ENCODE data around the gene TPO. TPM values are rescaled to one million over a fixed set of nuclear protein-coding genes. Genes with fewer than 3 reads are reported as not detected.
"Not testable (repeated sequence)": the region's sequence is repeated elsewhere in the genome, so short reads cannot be mapped to it uniquely, and the experiment has no call there.

Gene TPO
- total RNA-seq, 1 experiment from 2014 or later = not detected

GRCh38 chr2:1504311-1504750, 91.1 kb downstream of the TPO start:
- in situ Hi-C loops (cut with HindIII; ENCODE audit: low pct_unique_long_range_greater_than_20kb, low sequenced_read_pairs) = no loop called here
- no peak for DNase-seq (ENCODE audit: low read depth, low spot score)

- in situ Hi-C loops (cut with HindIII; ENCODE audit: low pct_unique_long_range_greater_than_20kb, low sequenced_read_pairs) = no loop called here
- DNase-seq (ENCODE audit: low read depth, low spot score) = no peak
Observed at GRCh38 chr2:1505031-1505441, 91.8 kb downstream of the TPO start.

DNA sequence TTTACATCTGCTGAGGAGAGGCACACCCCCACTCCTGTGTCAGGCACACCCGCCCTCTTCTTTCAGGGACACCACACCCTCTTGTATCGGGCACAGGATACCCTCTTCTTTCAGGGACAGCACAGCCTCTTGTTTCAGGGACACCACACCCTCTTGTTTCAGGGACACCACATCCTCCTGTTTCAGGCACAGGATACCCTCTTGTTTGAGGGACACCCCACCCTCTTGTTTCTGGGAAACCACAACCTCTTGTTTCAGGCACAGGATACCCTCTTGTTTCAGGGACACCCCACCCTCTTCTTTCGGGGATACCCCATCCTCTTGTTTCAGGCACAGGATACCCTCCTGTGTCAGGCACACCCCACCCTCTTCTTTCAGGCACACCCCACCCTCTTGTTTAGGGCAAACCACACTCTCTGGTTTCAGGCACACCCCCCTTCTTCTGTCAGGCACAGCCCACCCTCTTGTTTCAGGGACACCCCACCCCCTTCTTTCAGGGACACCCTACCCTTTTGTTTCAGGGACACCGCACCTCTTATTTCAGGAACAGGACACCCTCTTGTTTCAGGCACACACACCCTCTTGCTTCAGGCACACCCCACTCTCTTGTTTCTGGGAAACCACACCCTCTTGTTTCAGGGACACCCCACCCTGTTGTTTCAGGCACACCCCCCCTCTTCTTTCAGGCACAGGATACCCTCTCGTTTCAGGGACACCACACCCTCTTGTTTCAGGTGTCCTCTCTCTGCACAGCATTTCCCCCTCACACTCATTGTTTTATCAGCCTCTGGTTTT, 96.2 kb downstream of the TPO start:
- in situ Hi-C loops (cut with HindIII; ENCODE audit: low pct_unique_long_range_greater_than_20kb, low sequenced_read_pairs) = no loop called here
- DNase-seq (ENCODE audit: low read depth, low spot score) = no peak

GRCh38 chr2:1510176-1510575, 96.9 kb downstream of the TPO start:
- in situ Hi-C loops (cut with HindIII; ENCODE audit: low pct_unique_long_range_greater_than_20kb, low sequenced_read_pairs) = no loop called here
- DNase-seq (ENCODE audit: low read depth, low spot score) = no peak

GRCh38 chr2:1511455-1511854, 98.2 kb downstream of the TPO start:
- in situ Hi-C loops (cut with HindIII; ENCODE audit: low pct_unique_long_range_greater_than_20kb, low sequenced_read_pairs) = no loop called here
- no peak for DNase-seq (ENCODE audit: low read depth, low spot score)

- in situ Hi-C loops (cut with HindIII; ENCODE audit: low pct_unique_long_range_greater_than_20kb, low sequenced_read_pairs) = no loop called here
- no peak for DNase-seq (ENCODE audit: low read depth, low spot score)
Observed at GRCh38 chr2:1512321-1513289, 99.3 kb downstream of the TPO start.

DNA sequence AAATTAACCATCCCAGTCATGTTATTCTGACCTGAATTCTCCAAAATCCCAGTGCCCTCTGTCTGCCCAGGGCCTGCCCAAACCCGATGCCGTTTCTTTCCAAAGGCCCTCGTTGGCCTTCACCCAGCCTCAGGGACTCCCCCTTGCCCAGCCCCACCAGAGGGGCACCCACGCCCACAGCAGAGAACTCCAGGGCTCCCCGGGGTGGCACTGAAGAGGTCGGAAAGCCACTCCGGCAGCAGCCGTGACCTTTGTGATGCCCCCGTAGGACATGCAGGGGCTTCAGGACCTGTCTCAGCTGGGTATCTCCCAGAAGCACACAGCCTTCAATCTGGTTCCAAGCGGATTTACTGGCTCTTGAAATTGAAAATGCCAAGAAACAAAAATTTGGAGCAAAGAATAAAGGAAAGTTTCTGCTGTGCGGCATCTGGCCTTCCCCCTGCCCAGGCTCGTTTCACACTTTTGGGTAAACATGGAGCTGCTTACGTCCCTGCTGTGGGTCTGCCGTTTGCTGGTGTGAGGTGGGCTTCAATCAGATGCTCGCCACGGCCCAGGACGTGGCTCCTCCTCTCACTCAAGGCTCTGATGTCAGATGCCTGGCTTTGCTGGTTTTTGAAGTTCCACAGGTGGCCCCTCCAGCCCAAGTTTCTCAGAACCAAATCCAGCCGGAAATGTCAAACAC, 101.3 kb downstream of the TPO start:
- DNase-seq (ENCODE audit: low read depth, low spot score) = no peak
- in situ Hi-C loops (cut with HindIII; ENCODE audit: low pct_unique_long_range_greater_than_20kb, low sequenced_read_pairs) = no loop called here

DNA sequence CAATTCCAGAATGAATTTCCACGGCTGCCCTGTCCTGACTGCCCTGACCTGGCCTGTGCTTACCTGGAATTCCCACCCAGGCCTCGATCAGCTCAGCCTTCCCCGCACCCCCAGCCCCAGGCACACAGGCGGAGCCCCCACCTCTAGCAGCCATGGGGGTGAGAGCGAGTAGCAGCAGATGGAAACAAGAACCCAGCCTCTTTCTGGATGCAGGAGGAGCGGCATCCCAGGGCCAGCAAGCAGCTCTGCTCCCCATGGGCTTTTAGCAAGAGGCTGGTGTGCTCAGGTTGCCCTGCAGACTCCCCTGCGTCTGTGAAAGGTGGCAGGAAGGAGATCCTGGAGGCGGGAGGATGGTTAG, 101.8 kb downstream of the TPO start:
- in situ Hi-C loops (cut with HindIII; ENCODE audit: low pct_unique_long_range_greater_than_20kb, low sequenced_read_pairs) = no loop called here
- no peak for DNase-seq (ENCODE audit: low read depth, low spot score)

- DNase-seq (ENCODE audit: low read depth, low spot score) = no peak
- in situ Hi-C loops (cut with HindIII; ENCODE audit: low pct_unique_long_range_greater_than_20kb, low sequenced_read_pairs) = no loop called here
Observed at GRCh38 chr2:1515986-1516797, 102.9 kb downstream of the TPO start.

DNA sequence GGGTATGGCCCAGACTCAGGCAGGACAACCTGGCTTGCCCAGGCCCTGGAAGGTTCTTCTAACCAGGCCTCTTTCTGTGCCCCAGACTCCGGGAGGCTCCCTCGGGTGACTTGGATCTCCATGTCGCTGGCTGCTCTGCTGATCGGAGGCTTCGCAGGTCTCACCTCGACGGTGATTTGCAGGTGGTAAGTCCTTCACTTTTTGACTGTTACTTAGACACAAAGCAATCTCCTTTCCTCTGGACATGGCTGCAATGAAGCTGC, 103.5 kb downstream of the TPO start:
- DNase-seq (ENCODE audit: low read depth, low spot score) = no peak
- in situ Hi-C loops (cut with HindIII; ENCODE audit: low pct_unique_long_range_greater_than_20kb, low sequenced_read_pairs) = no loop called here

DNA sequence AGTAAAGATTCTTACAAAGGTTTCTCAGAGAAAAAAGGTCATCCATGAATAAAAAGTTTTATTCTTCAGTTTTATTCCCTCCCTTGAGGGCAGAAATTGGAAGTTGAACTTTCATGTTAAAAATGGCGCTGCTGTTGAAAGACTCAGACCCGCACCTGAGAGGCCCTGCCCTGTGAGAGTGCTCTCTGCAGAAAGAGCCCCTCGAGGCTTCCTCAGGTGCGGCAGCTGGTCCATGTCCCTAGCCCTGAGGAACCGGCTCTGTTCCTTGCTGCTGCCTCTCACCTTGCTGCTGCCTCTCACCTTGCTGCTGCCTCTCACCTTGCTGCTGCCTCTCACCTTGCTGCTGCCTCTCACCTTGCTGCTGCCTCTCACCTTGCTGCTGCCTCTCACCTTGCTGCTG, 104.0 kb downstream of the TPO start:
- DNase-seq (ENCODE audit: low read depth, low spot score); in situ Hi-C loops (cut with HindIII; ENCODE audit: low pct_unique_long_range_greater_than_20kb, low sequenced_read_pairs): not testable (repeated sequence)

DNA sequence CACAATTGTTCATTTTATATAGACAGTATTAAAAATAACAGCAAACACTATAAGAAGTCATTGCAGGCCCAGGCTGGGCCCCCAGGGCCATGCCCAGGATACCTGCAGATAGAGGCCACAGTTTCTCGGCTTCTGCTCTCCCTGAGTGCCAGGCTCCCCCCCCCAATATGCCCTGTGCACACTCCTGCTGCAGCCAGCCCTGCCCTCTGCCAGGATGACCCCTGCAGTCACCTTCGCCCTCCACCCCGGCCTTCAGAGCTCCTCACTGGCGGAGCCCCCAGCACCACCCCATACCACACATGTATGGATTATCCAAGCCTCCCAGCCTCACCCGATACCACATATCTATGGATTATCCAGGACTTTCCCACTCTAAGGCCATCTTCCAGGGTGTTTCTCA, 104.5 kb downstream of the TPO start:
- DNase-seq (ENCODE audit: low read depth, low spot score) = no peak
- in situ Hi-C loops (cut with HindIII; ENCODE audit: low pct_unique_long_range_greater_than_20kb, low sequenced_read_pairs) = no loop called here

GRCh38 chr2:1518331-1518803, 105.1 kb downstream of the TPO start:
- in situ Hi-C loops (cut with HindIII; ENCODE audit: low pct_unique_long_range_greater_than_20kb, low sequenced_read_pairs) = no loop called here
- DNase-seq (ENCODE audit: low read depth, low spot score) = no peak

DNA sequence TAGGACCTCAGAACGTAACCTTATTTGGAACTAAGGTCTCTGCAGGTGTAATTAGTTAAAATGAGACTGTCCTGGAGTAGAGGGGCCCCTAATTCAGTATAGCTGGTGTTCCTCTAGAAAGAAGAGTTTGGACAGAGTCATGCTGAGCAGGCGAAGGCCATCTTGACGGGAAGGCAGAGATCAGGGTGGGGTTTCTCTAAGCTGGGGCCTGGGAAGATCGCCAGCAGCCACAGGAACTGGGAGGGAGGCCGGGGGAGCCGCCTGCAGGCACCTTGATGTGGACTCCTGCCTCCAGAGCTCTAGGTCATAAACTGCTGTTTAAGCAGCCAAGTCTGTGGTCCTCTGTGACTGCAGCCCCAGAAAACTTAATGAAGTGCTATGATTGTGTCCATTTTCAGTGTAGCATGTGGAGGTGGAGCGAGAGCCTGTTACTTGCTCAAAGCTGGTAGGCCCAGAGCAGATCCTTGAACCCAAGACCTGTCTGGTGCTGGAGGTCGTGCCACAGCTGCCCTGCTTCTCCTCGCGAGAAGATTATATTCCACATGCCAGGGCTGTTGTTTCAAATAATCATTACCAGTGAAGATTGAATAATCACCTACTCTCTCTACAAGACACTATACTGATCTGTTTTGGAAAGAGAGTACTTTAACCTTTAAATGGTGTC, 105.7 kb downstream of the TPO start:
- no peak for DNase-seq (ENCODE audit: low read depth, low spot score)
- in situ Hi-C loops (cut with HindIII; ENCODE audit: low pct_unique_long_range_greater_than_20kb, low sequenced_read_pairs) = no loop called here

GRCh38 chr2:1521191-1521877, 108.1 kb downstream of the TPO start:
- in situ Hi-C loops (cut with HindIII; ENCODE audit: low pct_unique_long_range_greater_than_20kb, low sequenced_read_pairs) = no loop called here
- DNase-seq (ENCODE audit: low read depth, low spot score) = no peak
